Nephron progenitor cell (in vitro differentiated cells): ENCODE measurements around the gene DNAJB6.

ENCODE experiments used
- DNase-seq: peaks from one replicate; pipeline ENCODE4 v3.0.0; 2021
- H3K27ac Mint-ChIP-seq: 2 replicates; pipeline ENCODE4 v1.8.0; 2021; ENCODE audit warnings: mild to moderate bottlenecking, moderate library complexity, mixed read lengths
- H3K27me3 Mint-ChIP-seq: 2 replicates; pipeline ENCODE4 v1.8.0; 2021; ENCODE audit warnings: mild to moderate bottlenecking, low read depth, mixed read lengths; ENCODE audit not compliant: poor library complexity
- H3K36me3 Mint-ChIP-seq: 2 replicates; pipeline ENCODE4 v1.8.0; 2021; ENCODE audit warnings: low read depth, mixed read lengths
- H3K4me1 Mint-ChIP-seq: 2 replicates; pipeline ENCODE4 v1.8.0; 2021; ENCODE audit warnings: mixed read lengths
- H3K4me3 Mint-ChIP-seq: 2 replicates; pipeline ENCODE4 v1.8.0; 2021; ENCODE audit warnings: mild to moderate bottlenecking, moderate library complexity, mixed read lengths
- H3K9me3 Mint-ChIP-seq: 2 replicates; pipeline ENCODE4 v1.8.0; 2021; ENCODE audit warnings: mild to moderate bottlenecking, moderate library complexity, mixed read lengths
- TF ChIP-seq, protein P1 (sequence below): fragments of 200-600 bp; sonication (generic); IDR thresholded peaks from 2 replicates; pipeline ENCODE4 v1.5.0; 2021; ENCODE audit warnings: antibody characterized with exemption

Gene DNAJB6

GRCh38 chr7:157415486-157415885, 78.7 kb downstream of the DNAJB6 start:
- H3K27me3 Mint-ChIP-seq: peaks cover 3% of the 10 kb centered on the region
- H3K4me1 Mint-ChIP-seq: peaks cover 21% of the 10 kb centered on the region
- H3K27ac Mint-ChIP-seq: no peak overlapping the region
- H3K4me3 Mint-ChIP-seq: no peak overlapping the region
- TF ChIP-seq, protein P1, sequence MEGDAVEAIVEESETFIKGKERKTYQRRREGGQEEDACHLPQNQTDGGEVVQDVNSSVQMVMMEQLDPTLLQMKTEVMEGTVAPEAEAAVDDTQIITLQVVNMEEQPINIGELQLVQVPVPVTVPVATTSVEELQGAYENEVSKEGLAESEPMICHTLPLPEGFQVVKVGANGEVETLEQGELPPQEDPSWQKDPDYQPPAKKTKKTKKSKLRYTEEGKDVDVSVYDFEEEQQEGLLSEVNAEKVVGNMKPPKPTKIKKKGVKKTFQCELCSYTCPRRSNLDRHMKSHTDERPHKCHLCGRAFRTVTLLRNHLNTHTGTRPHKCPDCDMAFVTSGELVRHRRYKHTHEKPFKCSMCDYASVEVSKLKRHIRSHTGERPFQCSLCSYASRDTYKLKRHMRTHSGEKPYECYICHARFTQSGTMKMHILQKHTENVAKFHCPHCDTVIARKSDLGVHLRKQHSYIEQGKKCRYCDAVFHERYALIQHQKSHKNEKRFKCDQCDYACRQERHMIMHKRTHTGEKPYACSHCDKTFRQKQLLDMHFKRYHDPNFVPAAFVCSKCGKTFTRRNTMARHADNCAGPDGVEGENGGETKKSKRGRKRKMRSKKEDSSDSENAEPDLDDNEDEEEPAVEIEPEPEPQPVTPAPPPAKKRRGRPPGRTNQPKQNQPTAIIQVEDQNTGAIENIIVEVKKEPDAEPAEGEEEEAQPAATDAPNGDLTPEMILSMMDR: no peak
- H3K36me3 Mint-ChIP-seq: peaks cover 50% of the 10 kb centered on the region
- no peaks in the 10 kb centered on the region for H3K9me3 Mint-ChIP-seq
- no peak for DNase-seq

DNA sequence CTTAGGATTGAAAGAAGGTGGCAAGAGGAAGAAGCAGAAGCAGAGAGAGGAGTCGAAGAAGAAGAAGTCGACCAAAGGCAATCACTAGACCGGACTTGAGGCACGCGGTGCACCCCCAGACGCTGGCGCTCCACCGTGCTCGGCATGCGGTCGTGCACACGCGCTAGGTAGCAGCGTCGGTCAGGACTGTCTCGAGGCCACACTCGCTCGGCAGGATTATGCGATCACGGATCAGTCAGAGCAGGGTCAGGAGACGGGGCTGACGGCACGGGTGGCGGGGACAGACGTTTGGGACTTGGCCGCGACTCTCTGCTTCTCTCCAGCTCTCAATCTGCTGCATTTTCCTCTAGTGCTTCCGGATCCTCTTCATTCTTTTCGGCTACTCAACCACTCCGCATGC, 79.2 kb downstream of the DNAJB6 start:
- no peak for DNase-seq
- Mint-ChIP-seq H3K27me3 (peaks cover 3% of the 10 kb centered on the region), H3K36me3 (peaks cover 50% of the 10 kb centered on the region), H3K4me3 (no peak overlapping the region), H3K9me3 (no peaks in the 10 kb centered on the region), H3K4me1 (peaks cover 18% of the 10 kb centered on the region), H3K27ac (peak overlapping the region; percentile 41)
- TF ChIP-seq, protein P1: no peak

DNA sequence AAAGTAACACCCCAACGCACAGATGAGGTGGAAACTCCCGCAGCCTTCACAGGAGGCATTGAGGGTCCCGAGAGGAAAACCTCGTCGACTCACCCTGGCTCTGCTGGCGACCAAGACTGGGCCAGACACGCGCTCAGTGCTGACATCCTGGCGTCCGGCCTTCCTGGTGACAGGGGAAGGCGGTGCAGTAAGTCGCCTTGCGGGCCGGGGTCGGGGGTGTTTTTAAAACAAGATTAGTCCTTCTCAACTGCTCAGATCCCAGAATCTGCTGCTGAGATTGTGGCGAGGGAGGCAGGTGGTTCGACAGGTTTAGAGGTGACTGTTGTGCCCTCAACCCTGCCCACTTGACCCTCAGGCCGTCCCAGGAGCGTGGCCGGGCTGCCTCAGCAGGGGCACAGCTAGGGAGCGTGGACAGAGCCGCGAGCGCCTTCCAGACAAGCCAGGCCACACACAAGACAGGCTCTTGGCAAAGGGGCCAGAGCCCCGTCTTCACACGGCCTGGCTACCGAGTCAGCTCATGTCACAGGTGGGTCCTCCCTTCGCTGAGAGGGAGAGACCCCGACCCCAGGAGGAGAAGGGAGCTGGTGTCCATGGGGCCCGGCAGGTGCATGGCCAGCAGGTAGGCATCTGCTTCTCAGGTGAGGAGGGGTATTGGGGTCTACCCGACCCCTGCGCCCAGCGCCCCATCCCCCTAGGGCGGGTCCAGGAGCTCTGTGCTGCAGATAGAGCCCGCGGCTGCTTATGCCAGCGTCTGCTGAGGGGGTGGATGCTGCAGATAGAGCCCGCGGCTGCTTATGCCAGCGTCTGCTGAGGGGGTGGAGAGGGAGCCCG, 81.6 kb downstream of the DNAJB6 start:
- TF ChIP-seq, protein P1: no peak
- H3K4me1 Mint-ChIP-seq: peaks cover 13% of the 10 kb centered on the region
- H3K36me3 Mint-ChIP-seq: peaks cover 41% of the 10 kb centered on the region
- H3K4me3 Mint-ChIP-seq: no peak overlapping the region
- no peaks in the 10 kb centered on the region for H3K9me3 Mint-ChIP-seq
- H3K27ac Mint-ChIP-seq: peak overlapping the region; percentile 83
- no peaks in the 10 kb centered on the region for H3K27me3 Mint-ChIP-seq
- no peak for DNase-seq

DNA sequence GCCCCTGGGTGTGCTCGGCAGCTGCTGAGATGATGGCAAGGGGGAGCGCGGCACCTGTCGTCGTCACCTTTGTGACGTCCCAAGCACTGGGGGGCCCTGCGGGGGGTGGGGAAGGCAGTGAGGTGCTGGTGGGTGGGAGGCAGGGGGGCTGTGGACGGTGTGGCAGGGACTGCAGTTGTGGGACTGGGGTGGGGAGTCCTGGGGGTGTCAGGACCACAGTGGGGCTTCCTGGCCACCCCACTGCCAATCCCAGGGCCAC, 82.2 kb downstream of the DNAJB6 start:
- TF ChIP-seq, protein P1: no peak
- Mint-ChIP-seq H3K4me1 (peaks cover 15% of the 10 kb centered on the region), H3K4me3 (no peak overlapping the region), H3K9me3 (no peaks in the 10 kb centered on the region), H3K36me3 (peaks cover 41% of the 10 kb centered on the region), H3K27me3 (no peaks in the 10 kb centered on the region), H3K27ac (no peak overlapping the region)
- no peak for DNase-seq

GRCh38 chr7:157422279-157422678, 85.5 kb downstream of the DNAJB6 start:
- no peak overlapping the region for H3K27ac Mint-ChIP-seq
- peaks cover 11% of the 10 kb centered on the region for H3K36me3 Mint-ChIP-seq
- TF ChIP-seq, protein P1: no peak
- H3K4me3 Mint-ChIP-seq: no peak overlapping the region
- H3K27me3 Mint-ChIP-seq: no peaks in the 10 kb centered on the region
- H3K9me3 Mint-ChIP-seq: no peaks in the 10 kb centered on the region
- H3K4me1 Mint-ChIP-seq: peaks cover 10% of the 10 kb centered on the region
- no peak for DNase-seq

DNA sequence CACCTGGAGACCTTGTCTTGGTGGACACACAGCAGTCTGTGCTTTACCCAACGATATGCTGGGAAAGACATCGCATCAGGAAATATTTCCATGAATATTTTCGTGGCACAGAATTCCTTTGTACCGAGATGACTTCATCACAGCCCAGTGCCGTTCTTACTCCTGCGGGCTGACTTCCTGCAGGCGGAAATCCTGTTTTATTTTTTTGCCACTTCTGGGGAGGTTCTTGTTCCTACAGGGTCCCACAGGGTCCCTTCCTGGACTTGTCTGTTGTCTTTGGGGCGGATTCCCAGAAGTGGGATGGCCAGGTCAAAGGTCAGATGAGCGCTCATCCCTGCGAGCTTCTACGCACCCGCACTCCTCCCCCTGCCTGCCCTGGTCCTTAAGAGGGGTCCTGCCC, 86.5 kb downstream of the DNAJB6 start:
- Mint-ChIP-seq H3K4me3 (no peak overlapping the region), H3K9me3 (no peaks in the 10 kb centered on the region), H3K27ac (no peak overlapping the region), H3K27me3 (peaks cover 3% of the 10 kb centered on the region), H3K36me3 (peaks cover 7% of the 10 kb centered on the region), H3K4me1 (peaks cover 10% of the 10 kb centered on the region)
- TF ChIP-seq, protein P1: no peak
- no peak for DNase-seq
